GM18511 (cell line): ENCODE measurements around the gene SLC24A4.
"Not testable (repeated sequence)": the region's sequence is repeated elsewhere in the genome, so short reads cannot be mapped to it uniquely, and the experiment has no call there.

Source experiments
- ATAC-seq: cut with Tn5 transposase; IDR thresholded peaks from one replicate; pipeline ENCODE4 v1.9.1; 2021; ENCODE audit warnings: mild to moderate bottlenecking, moderate library complexity; ENCODE audit not compliant: unreplicated experiment

SLC24A4 gene

GRCh38 chr14:92400579-92401444 is 77.8 kb downstream of the SLC24A4 start:
- peak; percentile 82 for ATAC-seq

- ATAC-seq, result peak; percentile 3
Measured at GRCh38 chr14:92401561-92401960, 78.6 kb downstream of the SLC24A4 start.

- not testable (repeated sequence) for ATAC-seq
Measured at GRCh38 chr14:92402500-92402899, 79.5 kb downstream of the SLC24A4 start.

- no peak for ATAC-seq
Measured at GRCh38 chr14:92404018-92404417, 81.1 kb downstream of the SLC24A4 start.

- ATAC-seq, result no peak
Measured at GRCh38 chr14:92404421-92404820, 81.5 kb downstream of the SLC24A4 start.

- no peak for ATAC-seq
Measured at GRCh38 chr14:92404938-92405337, 82.0 kb downstream of the SLC24A4 start.

- no peak for ATAC-seq
Measured at GRCh38 chr14:92407410-92407809, 84.4 kb downstream of the SLC24A4 start.

GRCh38 chr14:92409043-92409442 is 86.1 kb downstream of the SLC24A4 start:
- ATAC-seq, result no peak

GRCh38 chr14:92411135-92411534 is 88.2 kb downstream of the SLC24A4 start:
- no peak for ATAC-seq

- no peak for ATAC-seq
Measured at GRCh38 chr14:92411941-92412340, 89.0 kb downstream of the SLC24A4 start.

- ATAC-seq, result no peak
Measured at GRCh38 chr14:92412912-92413311, 89.9 kb downstream of the SLC24A4 start.

- no peak for ATAC-seq
Measured at GRCh38 chr14:92413379-92413778, 90.4 kb downstream of the SLC24A4 start.

GRCh38 chr14:92414690-92415445 is 91.9 kb downstream of the SLC24A4 start:
- ATAC-seq, result no peak

GRCh38 chr14:92415969-92416368 is 93.0 kb downstream of the SLC24A4 start:
- no peak for ATAC-seq

GRCh38 chr14:92416544-92416943 is 93.6 kb downstream of the SLC24A4 start:
- ATAC-seq, result no peak

GRCh38 chr14:92417759-92418158 is 94.8 kb downstream of the SLC24A4 start:
- ATAC-seq, result no peak

GRCh38 chr14:92421751-92422150 is 98.8 kb downstream of the SLC24A4 start:
- ATAC-seq, result no peak

GRCh38 chr14:92425101-92425500 is 102.1 kb downstream of the SLC24A4 start:
- no peak for ATAC-seq

GRCh38 chr14:92426237-92426636 is 103.3 kb downstream of the SLC24A4 start:
- ATAC-seq, result no peak

- ATAC-seq, result no peak
Measured at GRCh38 chr14:92427096-92427495, 104.1 kb downstream of the SLC24A4 start.

- no peak for ATAC-seq
Measured at GRCh38 chr14:92430686-92431085, 107.7 kb downstream of the SLC24A4 start.

- ATAC-seq, result no peak
Measured at GRCh38 chr14:92431199-92431725, 108.3 kb downstream of the SLC24A4 start.
